Heart left ventricle (tissue), 16 donors: ENCODE measurements around the gene SMPDL3A. TPM values are rescaled to one million over a fixed set of nuclear protein-coding genes. Genes with fewer than 3 reads are reported as not detected.

ENCODE experiments used
- ATAC-seq, 4 donors: fragments of 200-7000 bp; cut with Tn5 transposase; one replicate each; pipeline ENCODE4 v1.9.1; 2020 to 2022; ENCODE audit warnings: moderate library complexity in 4 of 4, mild to moderate bottlenecking in 3 of 4, moderate number of reproducible peaks in 1 of 4
- DNase-seq, 5 donors: peaks; one replicate each; pipeline ENCODE4 v3.0.0-alpha.2; 2020
- H3K27ac ChIP-seq, 12 donors: fragments of 200-600 bp; sonication (generic) in 4 of 12; one replicate each; pipeline versions ENCODE4 v1.5.0 to v1.8.0; 2016 to 2022; ENCODE audit warnings: mild to moderate bottlenecking in 2 of 12
- H3K27me3 ChIP-seq, 9 donors: fragments of 200-600 bp; sonication (generic) in 2 of 9; one replicate each; pipeline versions ENCODE4 v1.5.1 to v1.8.0; 2016 to 2022; ENCODE audit warnings: mild to moderate bottlenecking in 3 of 9
- H3K36me3 ChIP-seq, 9 donors: fragments of 200-600 bp; sonication (generic) in 2 of 9; one replicate each; pipeline versions ENCODE4 v1.5.0 to v1.8.0; 2018 to 2022; ENCODE audit warnings: mild to moderate bottlenecking in 2 of 9
- H3K4me1 ChIP-seq, 12 donors: fragments of 200-600 bp; sonication (generic) in 4 of 12; one replicate each; pipeline versions ENCODE4 v1.5.0 to v1.8.0; 2016 to 2022; ENCODE audit warnings: mild to moderate bottlenecking in 3 of 12
- H3K4me3 ChIP-seq, 12 donors: fragments of 200-600 bp; sonication (generic) in 4 of 12; one replicate each; pipeline versions ENCODE4 v1.5.0 to v1.8.0; 2017 to 2022; ENCODE audit warnings: mild to moderate bottlenecking in 9 of 12, moderate library complexity in 4 of 12
- H3K9me3 ChIP-seq, 12 donors: fragments of 200-600 bp; sonication (generic) in 4 of 12; one replicate each; pipeline versions ENCODE4 v1.5.0 to v1.8.0; 2016 to 2022; ENCODE audit warnings: mild to moderate bottlenecking in 1 of 12
- POLR2A ChIP-seq, 2 donors: fragments of 450-650 bp; IDR thresholded peaks; one replicate each; pipeline ENCODE4 v1.6.1; 2017; ENCODE audit warnings: antibody characterized with exemption in 2 of 2, mild to moderate bottlenecking in 2 of 2, moderate library complexity in 2 of 2
- WGBS, 4 donors: extraction: QIAGEN DNeasy Blood & Tissue Kit in 2 of 4; methylation state at CpG; one replicate each; pipeline versions ENCODE4 v1.1.5 to v1.1.7; 2013 to 2018; 5-methylcytosine and 5-hydroxymethylcytosine counted together
- intact Hi-C, 10 donors: fragments of 100-400 bp; cut with DNase I; formaldehyde crosslinking; loops; one replicate each; pipeline versions ENCODE4 v1.11.1 to v1.14.2; 2022
- polyA plus RNA-seq, 2 donors: library from polyadenylated mRNA; stranded (reverse); fragments of 200-250 nt; gene quantifications; one replicate each; pipeline ENCODE4 v1.2.3, GENCODE V29; 2013
- total RNA-seq, 9 donors: library from RNA; depleted of rRNA in 2 of 9; stranded (reverse); fragments of >200 nt in 2 of 9; fragmentation: NEBNext Ultra II Directional in 3 of 9; extraction: Animal tissue kit (Norgen Biotek cat#: 25700) in 3 of 9; gene quantifications; one replicate each; pipeline versions ENCODE4 v1.1.0 to v1.2.4, GENCODE V29; 2016 to 2023
- TF ChIP-seq, protein P1 (sequence below), 12 donors: fragments of 200-600 bp; sonication (generic) in 4 of 12; IDR thresholded peaks; one replicate each; pipeline versions ENCODE4 v1.5.0 to v1.8.0; 2018 to 2022; ENCODE audit warnings: antibody characterized with exemption in 12 of 12, mild to moderate bottlenecking in 5 of 12
- donor health status: ischemic (EF 13 %, LVEDD 7.1; RV severe dilation, severe dysfunction).
- donor health status: healthy with polysubstance abuse.
- donor health status: DM: no; HTN: yes; CAD: no.
- donor health status: DM: no; HTN: no; CAD: no.
- donor health status: ischemic (EF 25% LVEDD 6.9; RV normal size, moderate dysfunction).
- donor health status: ischemic (EF 25% LVEDD 5.7; RV mildly dilated, moderate dysfunction).
- donor health status: healthy.
- donor health status: DM: yes; HTN: yes; CAD: no.
- donor health status: ischemic (EF 35%, LVEDD 5.7; RV mildly dilated, moderate dysfunction).
- donor health status: nonischemic (EF 11% LVEDD 7.7; RV severe dilation, severe dysfunction).
- donor health status: DM: yes; HTN: yes; CAD: no.
- donor health status: PGD.
- donor health status: ischemic (EF 29% LVEDD 5.4; RV normal size, mild dysfunction).
- donor health status: nonischemic (EF 23%, LVEDD 6.1; RV moderate dilation, normal function).

Gene SMPDL3A
- total and polyA plus RNA-seq, 11 donors, result 3.5 to 10.4 (median 4.6) TPM

DNA sequence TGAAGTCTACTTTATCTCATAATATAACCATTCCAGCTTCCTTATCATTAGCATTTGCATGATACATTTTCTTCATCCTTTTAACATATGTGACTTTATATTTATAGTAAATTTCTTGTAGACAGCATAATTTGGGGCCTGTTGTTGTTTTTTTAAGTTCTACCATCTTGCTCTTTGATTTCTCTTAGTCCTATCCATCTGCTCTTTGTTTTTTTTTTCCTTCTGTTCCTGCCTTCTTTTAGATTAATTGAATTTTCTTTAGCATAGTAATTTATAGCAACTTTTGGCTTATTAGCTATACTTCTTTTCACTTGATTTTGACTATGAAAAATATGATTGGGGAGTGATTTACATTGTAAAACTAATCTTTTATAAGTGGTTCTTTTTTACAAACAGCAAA lies 28.7 kb upstream of the SMPDL3A start:
- intact Hi-C loops, result no loop called here
- H3K27ac ChIP-seq, result no peak overlapping the region
- peaks cover 0 to 5% (median 0%) of the 10 kb centered on the region in 12 donors for H3K4me1 ChIP-seq
- H3K9me3 ChIP-seq, result no peaks in the 10 kb centered on the region
- ATAC-seq (no peak), DNase-seq (no peak)
- TF ChIP-seq POLR2A (IDR thresholded peaks at IDR 0.05), result no peak
- TF ChIP-seq, protein P1, sequence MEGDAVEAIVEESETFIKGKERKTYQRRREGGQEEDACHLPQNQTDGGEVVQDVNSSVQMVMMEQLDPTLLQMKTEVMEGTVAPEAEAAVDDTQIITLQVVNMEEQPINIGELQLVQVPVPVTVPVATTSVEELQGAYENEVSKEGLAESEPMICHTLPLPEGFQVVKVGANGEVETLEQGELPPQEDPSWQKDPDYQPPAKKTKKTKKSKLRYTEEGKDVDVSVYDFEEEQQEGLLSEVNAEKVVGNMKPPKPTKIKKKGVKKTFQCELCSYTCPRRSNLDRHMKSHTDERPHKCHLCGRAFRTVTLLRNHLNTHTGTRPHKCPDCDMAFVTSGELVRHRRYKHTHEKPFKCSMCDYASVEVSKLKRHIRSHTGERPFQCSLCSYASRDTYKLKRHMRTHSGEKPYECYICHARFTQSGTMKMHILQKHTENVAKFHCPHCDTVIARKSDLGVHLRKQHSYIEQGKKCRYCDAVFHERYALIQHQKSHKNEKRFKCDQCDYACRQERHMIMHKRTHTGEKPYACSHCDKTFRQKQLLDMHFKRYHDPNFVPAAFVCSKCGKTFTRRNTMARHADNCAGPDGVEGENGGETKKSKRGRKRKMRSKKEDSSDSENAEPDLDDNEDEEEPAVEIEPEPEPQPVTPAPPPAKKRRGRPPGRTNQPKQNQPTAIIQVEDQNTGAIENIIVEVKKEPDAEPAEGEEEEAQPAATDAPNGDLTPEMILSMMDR (IDR thresholded peaks at IDR 0.05), result no peak
- no peaks in the 10 kb centered on the region for H3K36me3 ChIP-seq
- H3K4me3 ChIP-seq, result no peak overlapping the region
- H3K27me3 ChIP-seq, result peaks cover 0 to 4% (median 0%) of the 10 kb centered on the region in 9 donors

GRCh38 chr6:122766256-122766655 lies 22.8 kb upstream of the SMPDL3A start:
- ATAC-seq (no peak), DNase-seq (no peak)
- H3K27ac ChIP-seq, result no peak overlapping the region
- no peaks in the 10 kb centered on the region for H3K36me3 ChIP-seq
- intact Hi-C loops, result no loop called here
- TF ChIP-seq, protein P1 (IDR thresholded peaks at IDR 0.05), result no peak
- no peak for TF ChIP-seq POLR2A (IDR thresholded peaks at IDR 0.05)
- H3K9me3 ChIP-seq, result no peaks in the 10 kb centered on the region
- no peaks in the 10 kb centered on the region for H3K4me1 ChIP-seq
- peaks cover 0 to 10% (median 0%) of the 10 kb centered on the region in 9 donors for H3K27me3 ChIP-seq
- no peak overlapping the region for H3K4me3 ChIP-seq

DNA sequence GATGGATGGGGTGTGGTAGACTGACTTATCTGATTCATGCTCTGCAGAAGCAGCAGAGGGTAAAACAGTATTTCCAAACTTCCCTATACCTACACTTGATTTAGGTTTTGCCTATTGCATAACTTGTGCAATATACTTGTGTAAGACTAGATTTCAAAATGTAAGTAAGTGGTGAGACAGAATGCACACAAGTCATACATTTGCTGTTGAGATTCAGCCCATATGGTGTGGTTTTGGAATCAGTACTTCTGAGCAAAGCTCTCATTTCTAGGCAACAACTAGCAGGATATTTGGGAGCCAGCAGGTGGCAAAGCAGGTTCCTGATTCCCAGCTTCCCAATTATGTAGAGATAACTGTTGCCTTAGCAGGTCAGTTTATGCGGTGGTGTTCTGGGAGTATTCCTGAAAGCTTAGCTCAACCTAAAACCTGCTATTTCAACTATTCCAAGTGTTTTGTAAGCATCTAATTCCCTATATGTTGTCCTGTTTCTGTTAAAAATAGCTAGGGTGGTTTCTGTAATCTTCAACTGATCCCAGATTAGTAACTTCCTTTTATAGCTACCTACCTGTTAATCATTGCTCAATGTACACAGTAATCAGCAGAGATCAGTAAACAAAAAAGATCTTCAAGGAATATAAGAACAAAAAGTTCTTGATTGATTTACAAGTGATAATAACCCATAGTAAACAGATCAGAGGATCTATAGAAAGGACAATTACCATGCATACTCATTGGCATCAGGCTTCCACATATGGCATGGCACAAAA lies 18.0 kb upstream of the SMPDL3A start:
- Histone ChIP-seq H3K4me1 (no peaks in the 10 kb centered on the region), H3K36me3 (no peaks in the 10 kb centered on the region), H3K27ac (no peak overlapping the region), H3K4me3 (no peak overlapping the region), H3K9me3 (peaks cover 0 to 1% (median 0%) of the 10 kb centered on the region in 12 donors), H3K27me3 (peaks cover 0 to 18% (median 0%) of the 10 kb centered on the region in 9 donors)
- DNase-seq (no peak), ATAC-seq (no peak)
- TF ChIP-seq, protein P1 (IDR thresholded peaks at IDR 0.05), result no peak
- TF ChIP-seq POLR2A (IDR thresholded peaks at IDR 0.05), result no peak
- intact Hi-C loops, result no loop called here
- WGBS, 4 donors, result 20 to 48% (median 33%) methylated on average over 1 of the region's 1 CpG

DNA sequence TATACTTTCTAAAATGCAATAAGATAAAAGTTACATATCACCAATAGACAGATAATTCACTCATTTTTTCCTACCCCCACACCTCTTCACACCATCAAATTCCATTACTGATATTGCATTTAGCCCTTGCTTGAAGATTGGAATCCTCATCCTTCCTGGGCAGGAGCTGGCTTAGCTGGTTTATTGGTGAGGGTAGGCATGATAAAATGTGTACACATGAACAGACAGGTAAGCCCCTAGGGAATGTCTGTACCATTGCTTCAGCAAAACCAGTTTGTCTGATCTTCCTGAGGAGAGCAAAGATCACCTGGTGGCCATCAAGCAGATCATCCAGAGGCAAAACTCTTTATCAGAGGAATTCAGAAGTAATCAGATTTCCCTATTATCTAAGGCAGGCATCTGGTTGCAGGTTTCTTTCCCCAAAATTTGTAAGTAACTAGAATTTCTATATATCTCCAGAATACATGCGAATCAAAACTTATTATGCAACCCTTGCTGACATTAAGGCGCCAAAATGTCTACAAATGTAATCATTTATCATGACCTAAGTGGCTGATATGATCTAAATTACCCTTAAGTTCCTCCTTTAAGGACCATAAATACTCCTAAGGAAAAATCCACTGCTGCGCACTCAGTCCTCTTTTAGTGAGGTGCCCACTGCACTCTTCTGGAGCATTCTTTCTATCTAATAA lies 16.2 kb upstream of the SMPDL3A start:
- Histone ChIP-seq H3K36me3 (no peaks in the 10 kb centered on the region), H3K27ac (no peak overlapping the region), H3K9me3 (peaks cover 0 to 4% (median 0%) of the 10 kb centered on the region in 12 donors), H3K27me3 (peaks cover 0 to 14% (median 0%) of the 10 kb centered on the region in 9 donors), H3K4me3 (no peak overlapping the region), H3K4me1 (no peaks in the 10 kb centered on the region)
- TF ChIP-seq, protein P1 (IDR thresholded peaks at IDR 0.05), result no peak
- TF ChIP-seq POLR2A (IDR thresholded peaks at IDR 0.05), result no peak
- WGBS, 4 donors, result 88 to 94% (median 91%) methylated on average over 3 of the region's 3 CpGs
- ATAC-seq, result no peak
- intact Hi-C loops, result no loop called here
- DNase-seq, result no peak
